ENCODE measurements around the gene CRYBB1.

The CRYBB1 gene

GRCh38 chr22:26565889-26566288 lies 51.9 kb downstream of the CRYBB1 start:
- no peak for DNase-seq (ENCODE audit: low spot score)
- in situ Hi-C loops (cut with MboI; ENCODE audit: low sequenced_read_pairs, unreplicated experiment) = no loop called here
- no peak for TF ChIP-seq CTCF (IDR thresholded peaks at IDR 0.05; ENCODE audit: borderline replicate concordance, control extremely low read depth, extremely low read depth, insufficient read depth, missing control alignments)

GRCh38 chr22:26565181-26565580 lies 52.6 kb downstream of the CRYBB1 start:
- no peak for DNase-seq (ENCODE audit: low spot score)
- in situ Hi-C loops (cut with MboI; ENCODE audit: low sequenced_read_pairs, unreplicated experiment) = no loop called here
- TF ChIP-seq CTCF (IDR thresholded peaks at IDR 0.05; ENCODE audit: borderline replicate concordance, control extremely low read depth, extremely low read depth, insufficient read depth, missing control alignments) = no peak

GRCh38 chr22:26564672-26565071 lies 53.2 kb downstream of the CRYBB1 start:
- DNase-seq (ENCODE audit: low spot score) = no peak
- in situ Hi-C loops (cut with MboI; ENCODE audit: low sequenced_read_pairs, unreplicated experiment) = no loop called here
- TF ChIP-seq CTCF (IDR thresholded peaks at IDR 0.05; ENCODE audit: borderline replicate concordance, control extremely low read depth, extremely low read depth, insufficient read depth, missing control alignments) = no peak

GRCh38 chr22:26564181-26564580 lies 53.6 kb downstream of the CRYBB1 start:
- TF ChIP-seq CTCF (IDR thresholded peaks at IDR 0.05; ENCODE audit: borderline replicate concordance, control extremely low read depth, extremely low read depth, insufficient read depth, missing control alignments) = no peak
- DNase-seq (ENCODE audit: low spot score) = no peak
- in situ Hi-C loops (cut with MboI; ENCODE audit: low sequenced_read_pairs, unreplicated experiment) = no loop called here

GRCh38 chr22:26563022-26563421 lies 54.8 kb downstream of the CRYBB1 start:
- in situ Hi-C loops (cut with MboI; ENCODE audit: low sequenced_read_pairs, unreplicated experiment) = no loop called here
- no peak for TF ChIP-seq CTCF (IDR thresholded peaks at IDR 0.05; ENCODE audit: borderline replicate concordance, control extremely low read depth, extremely low read depth, insufficient read depth, missing control alignments)
- DNase-seq (ENCODE audit: low spot score) = no peak

GRCh38 chr22:26561756-26562417 lies 55.9 kb downstream of the CRYBB1 start:
- TF ChIP-seq CTCF (IDR thresholded peaks at IDR 0.05; ENCODE audit: borderline replicate concordance, control extremely low read depth, extremely low read depth, insufficient read depth, missing control alignments) = no peak
- no peak for DNase-seq (ENCODE audit: low spot score)
- in situ Hi-C loops (cut with MboI; ENCODE audit: low sequenced_read_pairs, unreplicated experiment) = no loop called here
